H9 (cell line): ENCODE measurements around the gene ACP3. TPM values are rescaled to one million over a fixed set of nuclear protein-coding genes. Genes with fewer than 3 reads are reported as not detected.

Experiments
- DNase-seq: peaks from one replicate; pipeline ENCODE4 v3.0.0-alpha.2; 2017
- H2AFZ ChIP-seq: one replicate; pipeline ENCODE4 v1.6.1; 2013; ENCODE audit warnings: mild to moderate bottlenecking, low read length, control low read depth, moderate library complexity
- H2AK5ac ChIP-seq: 2 replicates; pipeline ENCODE4 v1.6.1; 2013; ENCODE audit warnings: low read length, control low read depth, mixed read lengths; ENCODE audit not compliant: insufficient read length
- H2BK120ac ChIP-seq: one replicate; pipeline ENCODE4 v1.6.1; 2013; ENCODE audit warnings: low read depth, mild to moderate bottlenecking, low read length, control low read depth, inconsistent platforms; ENCODE audit not compliant: poor library complexity, severe bottlenecking
- H2BK12ac ChIP-seq: 2 replicates; pipeline ENCODE4 v1.6.1; 2013; ENCODE audit warnings: low read length, control low read depth, mixed read lengths, low read depth; ENCODE audit not compliant: insufficient read length
- H2BK15ac ChIP-seq: 2 replicates; pipeline ENCODE4 v1.6.1; 2013; ENCODE audit warnings: low read depth, low read length, control low read depth
- H2BK20ac ChIP-seq: one replicate; pipeline ENCODE4 v1.6.1; 2013; ENCODE audit warnings: low read depth, mild to moderate bottlenecking, low read length, control low read depth, inconsistent platforms; ENCODE audit not compliant: poor library complexity, severe bottlenecking
- H2BK5ac ChIP-seq: 2 replicates; pipeline ENCODE4 v1.6.1; 2013; ENCODE audit warnings: low read length, control low read depth, mixed read lengths; ENCODE audit not compliant: insufficient read length
- H3K14ac ChIP-seq: 2 replicates; pipeline ENCODE4 v1.6.1; 2013; ENCODE audit warnings: low read length, control low read depth; ENCODE audit not compliant: insufficient read depth
- H3K18ac ChIP-seq: 2 replicates; pipeline ENCODE4 v1.6.1; 2013; ENCODE audit warnings: low read depth, mild to moderate bottlenecking, mixed read lengths, low read length, control low read depth; ENCODE audit not compliant: insufficient read length
- H3K23ac ChIP-seq: 2 replicates; pipeline ENCODE4 v1.6.1; 2013; ENCODE audit warnings: low read length, control low read depth, mixed read lengths, low read depth; ENCODE audit not compliant: insufficient read length
- H3K23me2 ChIP-seq: 2 replicates; pipeline ENCODE4 v1.6.1; 2013; ENCODE audit warnings: low read depth, mild to moderate bottlenecking, mixed read lengths, low read length, control low read depth; ENCODE audit not compliant: insufficient read length, poor library complexity, severe bottlenecking
- H3K27ac ChIP-seq: 2 replicates; pipeline ENCODE4 v1.5.1; 2013; ENCODE audit warnings: low read length, control low read depth, mixed read lengths, low read depth; ENCODE audit not compliant: insufficient read length
- H3K27me3 ChIP-seq: 2 replicates; pipeline ENCODE4 v1.6.1; 2013; ENCODE audit warnings: low read length, control low read depth, inconsistent platforms; ENCODE audit not compliant: insufficient read depth
- H3K4ac ChIP-seq: 2 replicates; pipeline ENCODE4 v1.6.1; 2013; ENCODE audit warnings: low read depth, mild to moderate bottlenecking, control low read depth, inconsistent platforms, low read length, moderate library complexity
- H3K4me1 ChIP-seq: 2 replicates; pipeline ENCODE4 v1.6.1; 2013; ENCODE audit warnings: low read length, control low read depth, inconsistent platforms; ENCODE audit not compliant: insufficient read depth
- H3K4me2 ChIP-seq: 2 replicates; pipeline ENCODE4 v1.6.1; 2013; ENCODE audit warnings: low read length, control low read depth, mixed read lengths; ENCODE audit not compliant: insufficient read length, insufficient read depth
- H3K56ac ChIP-seq: 2 replicates; pipeline ENCODE4 v1.6.1; 2013; ENCODE audit warnings: low read depth, mild to moderate bottlenecking, mixed read lengths, low read length, control low read depth; ENCODE audit not compliant: insufficient read length
- H3K79me1 ChIP-seq: 2 replicates; pipeline ENCODE4 v1.6.1; 2013; ENCODE audit warnings: low read depth, mild to moderate bottlenecking, moderate library complexity, low read length, control low read depth, inconsistent platforms; ENCODE audit not compliant: insufficient read depth, poor library complexity, severe bottlenecking
- H3K79me2 ChIP-seq: 2 replicates; pipeline ENCODE4 v1.6.1; 2013; ENCODE audit warnings: low read length, control low read depth, inconsistent platforms; ENCODE audit not compliant: insufficient read depth
- H3K9ac ChIP-seq: 2 replicates; pipeline ENCODE4 v1.6.1; 2013; ENCODE audit warnings: low read length, control low read depth, mixed read lengths; ENCODE audit not compliant: insufficient read length; ENCODE audit errors: extremely low read depth
- H3K9me3 ChIP-seq: one replicate; pipeline ENCODE4 v1.6.1; 2013; ENCODE audit warnings: low read depth, low read length, inconsistent platforms; ENCODE audit not compliant: control insufficient read depth
- H3T11ph ChIP-seq: one replicate; pipeline ENCODE4 v1.6.1; 2013; ENCODE audit warnings: mild to moderate bottlenecking, low read length, control low read depth, inconsistent platforms
- H4K20me1 ChIP-seq: one replicate; pipeline ENCODE4 v1.6.1; 2013; ENCODE audit not compliant: control insufficient read depth, insufficient read length, insufficient read depth
- H4K5ac ChIP-seq: 2 replicates; pipeline ENCODE4 v1.6.1; 2013; ENCODE audit warnings: low read depth, mild to moderate bottlenecking, mixed read lengths, low read length, control low read depth; ENCODE audit not compliant: insufficient read length
- H4K8ac ChIP-seq: replicated peaks from 2 replicates; pipeline ENCODE4 v1.6.1; 2013; ENCODE audit warnings: low read length, control low read depth, mixed read lengths, low read depth; ENCODE audit not compliant: insufficient read length
- H4K91ac ChIP-seq: 2 replicates; pipeline ENCODE4 v1.6.1; 2013; ENCODE audit warnings: low read depth, mild to moderate bottlenecking, moderate library complexity, mixed read lengths, low read length, control low read depth; ENCODE audit not compliant: insufficient read length
- H3K27ac Mint-ChIP-seq, 3 experiments: 2 replicates in 2 of 3; 3 replicates in 1 of 3; pipeline ENCODE4 v1.8.0; 2020 to 2021; ENCODE audit warnings: mixed read lengths in 3 of 3, mild to moderate bottlenecking in 1 of 3, moderate library complexity in 1 of 3
- H3K27me3 Mint-ChIP-seq: 2 replicates; pipeline ENCODE4 v1.8.0; 2021; ENCODE audit warnings: low read depth, mild to moderate bottlenecking, moderate library complexity, mixed read lengths
- H3K36me3 Mint-ChIP-seq, 3 experiments: 2 replicates in 2 of 3; 3 replicates in 1 of 3; pipeline ENCODE4 v1.8.0; 2020 to 2021; ENCODE audit warnings: low read depth in 3 of 3, mixed read lengths in 3 of 3; ENCODE audit not compliant: insufficient read depth in 1 of 3
- H3K4me1 Mint-ChIP-seq, 2 experiments: 2 replicates each; pipeline ENCODE4 v1.8.0; 2020; ENCODE audit warnings: mixed read lengths in 2 of 2
- H3K4me3 Mint-ChIP-seq, 2 experiments: 2 replicates in 1 of 2; 3 replicates in 1 of 2; pipeline ENCODE4 v1.8.0; 2020 to 2021; ENCODE audit warnings: mild to moderate bottlenecking in 2 of 2, mixed read lengths in 2 of 2, moderate library complexity in 1 of 2
- H3K9me3 Mint-ChIP-seq, 2 experiments: 2 replicates in 1 of 2; 3 replicates in 1 of 2; pipeline ENCODE4 v1.8.0; 2020; ENCODE audit warnings: mild to moderate bottlenecking in 2 of 2, mixed read lengths in 2 of 2, moderate library complexity in 1 of 2
- WGBS: extraction: QIAGEN DNeasy Blood & Tissue Kit; methylation state at CpG from one replicate; pipeline ENCODE4 v1.1.7; 2013; ENCODE audit warnings: missing lambda C conversion rate, low lambda C conversion rate, mixed read lengths; ENCODE audit not compliant: insufficient read length; ENCODE audit errors: extremely low coverage; 5-methylcytosine and 5-hydroxymethylcytosine counted together
- total RNA-seq: library from RNA; stranded (reverse); gene quantifications from 2 replicates; pipeline ENCODE4 v1.2.1, GENCODE V29; 2021
- TF ChIP-seq, protein P1 (sequence below): fragments of 200-600 bp; sonication (generic); conservative IDR thresholded peaks from 3 replicates; pipeline ENCODE4 v1.8.0; 2021; ENCODE audit warnings: antibody characterized with exemption, mild to moderate bottlenecking

ACP3 gene
- total RNA-seq, 1 experiment from 2014 or later: 0.17 TPM

DNA sequence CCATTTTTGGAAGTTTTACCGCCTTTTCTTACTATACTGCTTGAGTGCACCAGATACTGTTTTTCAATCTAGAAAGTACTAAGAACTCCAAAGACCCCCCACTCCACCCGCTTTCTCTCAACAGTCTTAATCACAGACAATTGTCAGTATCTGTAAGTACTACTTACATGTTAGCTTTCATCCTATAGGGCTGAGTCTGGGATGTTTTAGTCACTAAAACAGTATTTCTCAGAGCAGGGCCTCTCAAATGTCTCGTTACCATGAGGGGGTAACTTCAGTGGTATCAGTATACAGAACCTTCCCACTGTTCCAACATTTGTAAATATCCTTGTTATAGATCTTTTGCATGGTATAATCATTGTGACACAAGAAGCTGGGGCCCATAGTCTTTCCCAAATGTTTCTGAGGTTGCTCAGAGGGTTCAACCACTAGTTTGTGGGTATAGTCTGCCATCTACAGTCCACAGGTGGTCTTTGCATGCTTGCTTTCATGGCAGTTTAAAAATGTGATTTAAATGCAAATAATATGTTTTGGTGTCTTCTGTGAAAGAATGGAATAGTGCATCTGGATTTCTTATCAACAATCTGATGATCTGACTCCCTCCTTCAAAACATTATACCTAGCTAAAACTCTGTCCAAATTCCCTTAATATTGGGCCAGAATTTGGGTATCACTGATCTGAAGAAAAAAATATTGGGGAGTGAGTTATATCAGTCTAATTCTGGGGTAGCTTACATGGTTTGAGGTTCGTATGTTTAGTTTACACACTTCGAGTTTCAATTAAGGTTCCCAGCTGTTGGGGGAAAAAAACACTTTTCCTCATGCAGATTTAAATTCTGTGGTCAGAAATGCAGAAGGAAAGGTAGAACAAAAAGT, 82.1 kb downstream of the ACP3 start:
- WGBS: no CpG with 5 or more reads among the region's 5 CpGs
- Mint-ChIP-seq H3K36me3 (peaks cover 0 to 8% (median 0%) of the 10 kb centered on the region in 3 experiments; a peak in 3 of 7 replicates), H3K27ac (no peak overlapping the region), H3K4me3 (no peak overlapping the region), H3K27me3 (no peaks in the 10 kb centered on the region), H3K9me3 (peaks cover 0 to 4% of the 10 kb centered on the region in 2 experiments; a peak in 2 of 5 replicates), H3K4me1 (peaks cover 8 to 14% of the 10 kb centered on the region in 2 experiments)
- no peaks in the 10 kb centered on the region for H4K20me1 ChIP-seq
- no peaks in the 10 kb centered on the region for H3K23me2 ChIP-seq
- H3K56ac ChIP-seq: no peak overlapping the region
- peak; percentile 47 for DNase-seq
- H4K91ac ChIP-seq: no peak overlapping the region
- H3K14ac ChIP-seq: no peak overlapping the region
- no peak overlapping the region for H2AK5ac ChIP-seq
- no peak overlapping the region for H2BK15ac ChIP-seq
- no peak overlapping the region for H2BK5ac ChIP-seq
- H3K4me1 ChIP-seq: no peaks in the 10 kb centered on the region; the same call in 1 of the 2 replicates
- no peak overlapping the region for H3K18ac ChIP-seq
- no peak overlapping the region for H3K23ac ChIP-seq
- H3K79me1 ChIP-seq: no peaks in the 10 kb centered on the region
- TF ChIP-seq, protein P1, sequence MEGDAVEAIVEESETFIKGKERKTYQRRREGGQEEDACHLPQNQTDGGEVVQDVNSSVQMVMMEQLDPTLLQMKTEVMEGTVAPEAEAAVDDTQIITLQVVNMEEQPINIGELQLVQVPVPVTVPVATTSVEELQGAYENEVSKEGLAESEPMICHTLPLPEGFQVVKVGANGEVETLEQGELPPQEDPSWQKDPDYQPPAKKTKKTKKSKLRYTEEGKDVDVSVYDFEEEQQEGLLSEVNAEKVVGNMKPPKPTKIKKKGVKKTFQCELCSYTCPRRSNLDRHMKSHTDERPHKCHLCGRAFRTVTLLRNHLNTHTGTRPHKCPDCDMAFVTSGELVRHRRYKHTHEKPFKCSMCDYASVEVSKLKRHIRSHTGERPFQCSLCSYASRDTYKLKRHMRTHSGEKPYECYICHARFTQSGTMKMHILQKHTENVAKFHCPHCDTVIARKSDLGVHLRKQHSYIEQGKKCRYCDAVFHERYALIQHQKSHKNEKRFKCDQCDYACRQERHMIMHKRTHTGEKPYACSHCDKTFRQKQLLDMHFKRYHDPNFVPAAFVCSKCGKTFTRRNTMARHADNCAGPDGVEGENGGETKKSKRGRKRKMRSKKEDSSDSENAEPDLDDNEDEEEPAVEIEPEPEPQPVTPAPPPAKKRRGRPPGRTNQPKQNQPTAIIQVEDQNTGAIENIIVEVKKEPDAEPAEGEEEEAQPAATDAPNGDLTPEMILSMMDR: peak; percentile 93
- H3K4ac ChIP-seq: no peak overlapping the region
- no peak overlapping the region for H2BK20ac ChIP-seq
- no peaks in the 10 kb centered on the region for H3K79me2 ChIP-seq
- no peaks in the 10 kb centered on the region for H3K9me3 ChIP-seq
- H4K5ac ChIP-seq: no peak overlapping the region
- no peak overlapping the region for H3T11ph ChIP-seq
- H3K9ac ChIP-seq: no peak overlapping the region
- no peak overlapping the region for H2BK12ac ChIP-seq
- no peak overlapping the region for H4K8ac ChIP-seq
- no peak overlapping the region for H2BK120ac ChIP-seq
- no peaks in the 10 kb centered on the region for H3K27me3 ChIP-seq
- no peak overlapping the region for H3K27ac ChIP-seq
- no peak overlapping the region for H3K4me2 ChIP-seq
- H2AFZ ChIP-seq: no peak overlapping the region
